Breast epithelium (tissue), 4 donors: ENCODE data around the gene DMD. TPM values are rescaled to one million over a fixed set of nuclear protein-coding genes. Genes with fewer than 3 reads are reported as not detected.

ENCODE experiments used
- DNase-seq, 2 donors: peaks; one replicate each; pipeline ENCODE4 v3.0.0-alpha.2; 2019; ENCODE audit warnings: low spot score in 2 of 2
- H3K27ac ChIP-seq, 2 donors: fragments of 200-600 bp; sonication (generic) in 1 of 2; one replicate each; pipeline ENCODE4 v1.5.1; 2016 to 2019; ENCODE audit warnings: mild to moderate bottlenecking in 1 of 2
- H3K27me3 ChIP-seq, 2 donors: fragments of 200-600 bp; sonication (generic) in 1 of 2; one replicate each; pipeline versions ENCODE4 v1.5.1 to v1.6.0; 2017 to 2019; ENCODE audit warnings: control low read depth in 1 of 2, mild to moderate bottlenecking in 1 of 2
- H3K36me3 ChIP-seq: fragments of 200-600 bp; one replicate; pipeline ENCODE4 v1.5.1; 2019
- H3K4me1 ChIP-seq, 2 donors: fragments of 200-600 bp; sonication (generic); one replicate each; pipeline ENCODE4 v1.5.1; 2016 to 2019; ENCODE audit warnings: control low read depth in 1 of 2
- H3K4me3 ChIP-seq, 3 donors: fragments of 200-600 bp; sonication (generic); 1 replicate in 2 of 3; 2 replicates in 1 of 3; pipeline ENCODE4 v1.5.1; 2016 to 2019; ENCODE audit warnings: mild to moderate bottlenecking in 3 of 3, moderate library complexity in 2 of 3
- H3K9me3 ChIP-seq, 2 donors: fragments of 200-600 bp; sonication (generic) in 1 of 2; one replicate each; pipeline ENCODE4 v1.5.1; 2016 to 2019; ENCODE audit warnings: control low read depth in 1 of 2
- CTCF ChIP-seq, 3 donors: fragments of 450-650 bp; IDR thresholded peaks; one replicate each; pipeline ENCODE4 v1.5.1; 2016 to 2017; ENCODE audit warnings: antibody characterized with exemption in 3 of 3, mild to moderate bottlenecking in 3 of 3, moderate library complexity in 3 of 3
- POLR2A ChIP-seq: fragments of 450-650 bp; IDR thresholded peaks from one replicate; pipeline ENCODE4 v1.6.1; 2016; ENCODE audit warnings: antibody characterized with exemption, mild to moderate bottlenecking, moderate library complexity
- POLR2AphosphoS5 ChIP-seq, 3 donors: sonication (generic); formaldehyde crosslinking; IDR thresholded peaks; one replicate each; pipeline ENCODE4 v1.6.1; 2017; ENCODE audit warnings: antibody characterized with exemption in 3 of 3
- intact Hi-C: fragments of 100-400 bp; cut with DNase I; formaldehyde crosslinking; loops from one replicate; pipeline ENCODE4 v1.15.1; 2023; ENCODE audit warnings: low total_unique reads
- total RNA-seq, 3 donors: library from RNA; depleted of rRNA; stranded (reverse); fragments of >200 nt; gene quantifications; one replicate each; pipeline ENCODE4 v1.1.0, GENCODE V29; 2016

DMD gene
- total RNA-seq, 3 donors from 2014 or later: 57.0 to 135 (median 65.2) TPM

DNA sequence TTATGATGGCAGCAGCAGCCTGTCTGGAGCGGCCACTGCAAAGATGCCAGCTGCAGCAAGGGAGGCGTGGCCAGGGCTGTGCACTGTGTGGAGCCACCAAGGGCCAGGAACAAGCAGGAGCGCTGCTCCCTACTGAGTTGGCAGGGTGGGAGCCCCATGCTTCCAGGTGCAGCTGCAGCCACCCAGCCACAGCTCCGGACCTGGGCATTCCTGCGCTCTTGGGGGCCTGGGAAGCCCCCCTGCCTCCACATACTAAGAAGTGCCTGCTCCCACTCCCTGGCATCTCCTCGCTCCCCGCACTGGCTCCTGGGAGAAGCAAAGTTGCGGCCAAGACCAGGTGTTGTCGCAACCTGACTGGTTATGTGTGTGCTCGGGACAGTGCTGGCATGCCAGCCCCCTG is 619.8 kb downstream of the DMD start:
- Histone ChIP-seq H3K27ac (no peak overlapping the region), H3K27me3 (no peaks in the 10 kb centered on the region), H3K4me3 (no peak overlapping the region), H3K36me3 (no peaks in the 10 kb centered on the region), H3K4me1 (no peaks in the 10 kb centered on the region), H3K9me3 (peaks cover 16% of the 10 kb centered on the region in 2 donors)
- no peak for DNase-seq
- no peak for TF ChIP-seq POLR2A
- no peak for TF ChIP-seq CTCF (IDR thresholded peaks at IDR 0.05)
- no peak for TF ChIP-seq POLR2AphosphoS5 (IDR thresholded peaks at IDR 0.05)
- intact Hi-C loops: no loop called here

DNA sequence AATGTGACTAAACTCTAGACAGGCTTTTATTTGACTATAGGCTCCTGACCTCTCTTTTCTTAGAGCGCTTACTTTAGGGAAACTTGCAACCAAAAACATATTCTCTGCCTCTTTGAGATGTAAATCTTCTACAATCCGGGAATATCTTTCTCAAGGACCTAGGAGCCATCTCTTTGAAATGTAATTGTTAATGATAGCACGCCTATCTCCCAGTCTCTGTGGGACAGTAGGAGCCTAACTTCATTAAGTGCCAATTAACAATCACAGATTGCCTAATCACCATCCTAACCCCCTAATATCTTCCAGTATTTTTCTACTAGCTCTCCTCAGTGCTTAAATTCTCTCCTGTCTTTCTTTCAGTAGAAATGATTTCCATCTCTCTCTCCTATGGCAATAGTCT is 628.6 kb downstream of the DMD start:
- H3K4me1 ChIP-seq: no peaks in the 10 kb centered on the region
- no peak overlapping the region for H3K27ac ChIP-seq
- H3K36me3 ChIP-seq: no peaks in the 10 kb centered on the region
- H3K9me3 ChIP-seq: no peaks in the 10 kb centered on the region
- H3K27me3 ChIP-seq: peaks cover 0 to 6% of the 10 kb centered on the region in 2 donors
- no peak for DNase-seq
- intact Hi-C loops: no loop called here
- no peak for TF ChIP-seq POLR2AphosphoS5 (IDR thresholded peaks at IDR 0.05)
- TF ChIP-seq CTCF (IDR thresholded peaks at IDR 0.05): no peak
- no peak for TF ChIP-seq POLR2A
- no peak overlapping the region for H3K4me3 ChIP-seq

DNA sequence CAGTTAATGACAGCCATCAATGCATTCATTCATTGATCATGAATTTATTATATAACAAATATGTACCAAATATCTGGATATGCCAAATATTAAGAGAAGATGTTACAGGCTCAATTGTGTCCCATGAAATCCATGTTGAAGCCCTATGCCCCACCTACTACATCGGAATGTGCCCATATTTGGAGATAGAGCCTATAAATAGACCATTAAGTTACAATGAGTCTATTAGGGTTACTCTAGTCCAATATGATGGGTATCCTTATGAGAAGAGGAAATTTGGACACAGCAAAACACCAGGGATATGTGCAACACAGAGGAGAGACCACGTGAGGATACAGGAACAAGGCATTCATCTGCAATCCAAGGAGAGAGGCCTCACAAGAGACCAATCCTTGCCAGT is 634.5 kb downstream of the DMD start:
- Histone ChIP-seq H3K4me1 (no peaks in the 10 kb centered on the region), H3K27ac (no peak overlapping the region), H3K36me3 (no peaks in the 10 kb centered on the region), H3K4me3 (no peak overlapping the region), H3K27me3 (peaks cover 0 to 6% of the 10 kb centered on the region in 2 donors), H3K9me3 (no peaks in the 10 kb centered on the region)
- TF ChIP-seq POLR2A: no peak
- no peak for TF ChIP-seq CTCF (IDR thresholded peaks at IDR 0.05)
- no peak for TF ChIP-seq POLR2AphosphoS5 (IDR thresholded peaks at IDR 0.05)
- intact Hi-C loops: no loop called here
- DNase-seq: no peak

GRCh38 chrX:32572644-32573043 is 638.7 kb downstream of the DMD start:
- no peak overlapping the region for H3K27ac ChIP-seq
- no peak for DNase-seq
- no peak overlapping the region for H3K4me3 ChIP-seq
- intact Hi-C loops: no loop called here
- no peaks in the 10 kb centered on the region for H3K36me3 ChIP-seq
- no peaks in the 10 kb centered on the region for H3K27me3 ChIP-seq
- TF ChIP-seq POLR2A (no peak), POLR2AphosphoS5 (IDR thresholded peaks at IDR 0.05) (no peak), CTCF (IDR thresholded peaks at IDR 0.05) (no peak)
- H3K4me1 ChIP-seq: no peaks in the 10 kb centered on the region
- no peaks in the 10 kb centered on the region for H3K9me3 ChIP-seq

GRCh38 chrX:32571579-32571978 is 639.8 kb downstream of the DMD start:
- Histone ChIP-seq H3K27ac (no peak overlapping the region), H3K36me3 (no peaks in the 10 kb centered on the region), H3K4me3 (no peak overlapping the region), H3K4me1 (no peaks in the 10 kb centered on the region), H3K27me3 (no peaks in the 10 kb centered on the region), H3K9me3 (no peaks in the 10 kb centered on the region)
- intact Hi-C loops: no loop called here
- DNase-seq: no peak
- TF ChIP-seq POLR2A (no peak), POLR2AphosphoS5 (IDR thresholded peaks at IDR 0.05) (no peak), CTCF (IDR thresholded peaks at IDR 0.05) (no peak)
